Fibroblast of lung (primary cell): ENCODE measurements around the gene NFS1. TPM values are rescaled to one million over a fixed set of nuclear protein-coding genes. Genes with fewer than 3 reads are reported as not detected.

Experiments used
- DNase-seq, 2 donors: peaks; one replicate each; pipeline versions ENCODE4 v3.0.0 to v3.0.0-alpha.2; 2010; ENCODE audit warnings: low read depth in 2 of 2
- H2AFZ ChIP-seq: 2 replicates; pipeline ENCODE4 v1.5.1; 2012; ENCODE audit warnings: low read length, control low read depth, inconsistent platforms
- H3K27ac ChIP-seq: 2 replicates; pipeline ENCODE4 v1.5.1; 2011; ENCODE audit warnings: low read length, control low read depth; ENCODE audit not compliant: insufficient read depth
- H3K27me3 ChIP-seq: 2 replicates; pipeline ENCODE4 v1.5.1; 2011; ENCODE audit warnings: mild to moderate bottlenecking, low read length; ENCODE audit not compliant: control insufficient read depth, insufficient read depth
- H3K36me3 ChIP-seq: 2 replicates; pipeline ENCODE4 v1.5.1; 2011; ENCODE audit warnings: low read length; ENCODE audit not compliant: control insufficient read depth, insufficient read depth
- H3K4me1 ChIP-seq: 2 replicates; pipeline ENCODE4 v1.5.1; 2011; ENCODE audit warnings: low read length; ENCODE audit not compliant: control insufficient read depth, insufficient read depth; ENCODE audit errors: extremely low read depth
- H3K4me2 ChIP-seq: 2 replicates; pipeline ENCODE4 v1.5.1; 2011; ENCODE audit warnings: low read length, control low read depth; ENCODE audit not compliant: insufficient read depth; ENCODE audit errors: extremely low read depth
- H3K4me3 ChIP-seq, 4 experiments: fragments of 200-600 bp in 1 of 4; sonication (generic) in 1 of 4; replicated peaks in 1 of 4; 2 replicates each; pipeline ENCODE4 v1.5.1; 2011 to 2016; ENCODE audit warnings: low read length in 4 of 4, low read depth in 3 of 4, mild to moderate bottlenecking in 3 of 4, control low read depth in 2 of 4, inconsistent platforms in 1 of 4, mixed read lengths in 1 of 4; ENCODE audit not compliant: insufficient read depth in 1 of 4; ENCODE audit errors: control extremely low read depth in 1 of 4
- H3K79me2 ChIP-seq: 2 replicates; pipeline ENCODE4 v1.5.1; 2012; ENCODE audit warnings: mild to moderate bottlenecking, low read length, inconsistent platforms; ENCODE audit not compliant: control insufficient read depth, insufficient read depth
- H3K9ac ChIP-seq: 2 replicates; pipeline ENCODE4 v1.5.1; 2011; ENCODE audit warnings: mild to moderate bottlenecking, low read length, control low read depth; ENCODE audit not compliant: insufficient read depth
- H3K9me3 ChIP-seq: 2 replicates; pipeline ENCODE4 v1.5.1; 2012; ENCODE audit warnings: low read depth, low read length; ENCODE audit not compliant: control insufficient read depth, insufficient read depth
- H4K20me1 ChIP-seq: 2 replicates; pipeline ENCODE4 v1.5.1; 2011; ENCODE audit warnings: low read length; ENCODE audit not compliant: control insufficient read depth, insufficient read depth; ENCODE audit errors: extremely low read depth
- CTCF ChIP-seq, 2 donors: IDR thresholded peaks in 1 of 2; conservative IDR thresholded peaks in 1 of 2; 1 replicate in 1 of 2; 2 replicates in 1 of 2; pipeline ENCODE4 v1.5.1; 2011 to 2012; ENCODE audit warnings: low read length in 2 of 2, control low read depth in 1 of 2, inconsistent platforms in 1 of 2, low read depth in 1 of 2, mild to moderate bottlenecking in 1 of 2
- EZH2 ChIP-seq: IDR thresholded peaks from 2 replicates; pipeline ENCODE4 v1.5.1; 2012; ENCODE audit warnings: low read length, control low read depth, mild to moderate bottlenecking; ENCODE audit errors: missing control alignments
- polyA plus RNA-seq, 2 donors: library from polyadenylated mRNA; depleted of rRNA in 1 of 2; stranded (reverse) in 1 of 2; unstranded in 1 of 2; fragments of >200 nt; gene quantifications; 2 replicates each; pipeline ENCODE4 v1.2.1, GENCODE V29; 2011 to 2012; ENCODE audit warnings: missing spikeins in 1 of 2
- total RNA-seq: library from RNA; depleted of rRNA; stranded (reverse); fragments of >200 nt; gene quantifications from 2 replicates; pipeline ENCODE4 v1.2.1, GENCODE V29; 2014

Gene NFS1
- total and polyA plus RNA-seq, 2 donors (not counting 1 experiment from before 2014, with no cell fraction given) = 31.7 to 34.7 TPM

- Histone ChIP-seq H2AFZ (no peak overlapping the region), H3K9ac (no peak overlapping the region), H4K20me1 (peaks cover 22% of the 10 kb centered on the region), H3K4me3 (no peak overlapping the region), H3K79me2 (peaks cover 99% of the 10 kb centered on the region), H3K4me2 (no peak overlapping the region), H3K9me3 (no peaks in the 10 kb centered on the region), H3K4me1 (peaks cover 9% of the 10 kb centered on the region), H3K27ac (no peak overlapping the region), H3K36me3 (peaks cover 7% of the 10 kb centered on the region), H3K27me3 (no peaks in the 10 kb centered on the region)
- no peak for DNase-seq
- no peak for TF ChIP-seq EZH2
- no peak for TF ChIP-seq CTCF (conservative IDR thresholded peaks at IDR 0.05 in 1 of 2, IDR thresholded peaks at IDR 0.05 in 1 of 2; ENCODE audit: low read depth in 1 of 2, low read length in 2 of 2)
These were observed 41.9 kb downstream of the NFS1 start for GRCh38 chr20:35657271-35657670.

- Histone ChIP-seq H3K27ac (no peak overlapping the region), H3K27me3 (no peaks in the 10 kb centered on the region), H3K9ac (no peak overlapping the region), H3K4me3 (no peak overlapping the region), H4K20me1 (peaks cover 5% of the 10 kb centered on the region), H3K36me3 (peaks cover 7% of the 10 kb centered on the region), H3K4me2 (no peak overlapping the region), H3K9me3 (no peaks in the 10 kb centered on the region), H2AFZ (no peak overlapping the region), H3K79me2 (peaks cover 97% of the 10 kb centered on the region), H3K4me1 (no peaks in the 10 kb centered on the region)
- no peak for DNase-seq
- TF ChIP-seq CTCF (conservative IDR thresholded peaks at IDR 0.05 in 1 of 2, IDR thresholded peaks at IDR 0.05 in 1 of 2; ENCODE audit: low read depth in 1 of 2, low read length in 2 of 2) = no peak
- no peak for TF ChIP-seq EZH2
These were observed 44.7 kb downstream of the NFS1 start for GRCh38 chr20:35654415-35654814.

GRCh38 chr20:35653893-35654292, 45.3 kb downstream of the NFS1 start:
- no peak overlapping the region for H2AFZ ChIP-seq
- no peaks in the 10 kb centered on the region for H3K9me3 ChIP-seq
- H3K9ac ChIP-seq = no peak overlapping the region
- H3K27me3 ChIP-seq = no peaks in the 10 kb centered on the region
- H3K4me1 ChIP-seq = no peaks in the 10 kb centered on the region
- no peak for TF ChIP-seq CTCF (conservative IDR thresholded peaks at IDR 0.05 in 1 of 2, IDR thresholded peaks at IDR 0.05 in 1 of 2; ENCODE audit: low read depth in 1 of 2, low read length in 2 of 2)
- no peak for TF ChIP-seq EZH2
- H3K4me3 ChIP-seq = no peak overlapping the region
- H3K27ac ChIP-seq = no peak overlapping the region
- peaks cover 5% of the 10 kb centered on the region for H4K20me1 ChIP-seq
- DNase-seq = no peak
- H3K36me3 ChIP-seq = peaks cover 7% of the 10 kb centered on the region
- H3K4me2 ChIP-seq = no peak overlapping the region
- peaks cover 97% of the 10 kb centered on the region for H3K79me2 ChIP-seq
